ENCODE measurements around the gene SBF1.
"Not testable (repeated sequence)": the region's sequence is repeated elsewhere in the genome, so short reads cannot be mapped to it uniquely, and the experiment has no call there.

Gene SBF1

GRCh38 chr22:50422046-50422445, 52.8 kb downstream of the SBF1 start:
- DNase-seq = no peak

- no peak for DNase-seq
Observed at GRCh38 chr22:50420581-50420980, 54.3 kb downstream of the SBF1 start.

GRCh38 chr22:50420015-50420414, 54.8 kb downstream of the SBF1 start:
- no peak for DNase-seq

GRCh38 chr22:50419116-50419515, 55.7 kb downstream of the SBF1 start:
- DNase-seq = no peak

GRCh38 chr22:50418624-50419023, 56.2 kb downstream of the SBF1 start:
- DNase-seq = no peak

- DNase-seq = no peak
Observed at GRCh38 chr22:50417411-50418210, 57.2 kb downstream of the SBF1 start.

GRCh38 chr22:50416996-50417395, 57.8 kb downstream of the SBF1 start:
- no peak for DNase-seq

GRCh38 chr22:50415426-50415825, 59.4 kb downstream of the SBF1 start:
- DNase-seq = no peak

- no peak for DNase-seq
Observed at GRCh38 chr22:50414476-50415248, 60.2 kb downstream of the SBF1 start.

GRCh38 chr22:50408954-50409353, 65.9 kb downstream of the SBF1 start:
- DNase-seq = not testable (repeated sequence)

- DNase-seq = no peak
Observed at GRCh38 chr22:50408311-50408710, 66.5 kb downstream of the SBF1 start.

GRCh38 chr22:50406416-50407170, 68.2 kb downstream of the SBF1 start:
- DNase-seq = no peak

GRCh38 chr22:50403701-50404101, 71.1 kb downstream of the SBF1 start:
- DNase-seq = peak; percentile 72

- DNase-seq = no peak
Observed at GRCh38 chr22:50401907-50402306, 72.9 kb downstream of the SBF1 start.

GRCh38 chr22:50400931-50401330, 73.9 kb downstream of the SBF1 start:
- DNase-seq = no peak

GRCh38 chr22:50400406-50400805, 74.4 kb downstream of the SBF1 start:
- no peak for DNase-seq

GRCh38 chr22:50399751-50400331, 75.0 kb downstream of the SBF1 start:
- peak; percentile 65 for DNase-seq

- no peak for DNase-seq
Observed at GRCh38 chr22:50398831-50399648, 75.8 kb downstream of the SBF1 start.

GRCh38 chr22:50397371-50398060, 77.3 kb downstream of the SBF1 start:
- DNase-seq = not testable (repeated sequence)

GRCh38 chr22:50396751-50397370, 78.0 kb downstream of the SBF1 start:
- no peak for DNase-seq

Data from hematopoietic multipotent progenitor cell treated with erythropoietin and hydrocortisone succinate and interleukin-3 and kit ligand, for 6 days (in vitro differentiated cells).